RPMI7951 (cell line): ENCODE data around the gene PRLR. TPM values are rescaled to one million over a fixed set of nuclear protein-coding genes. Genes with fewer than 3 reads are reported as not detected.

Source experiments
- DNase-seq: peaks from one replicate; pipeline ENCODE4 v3.0.0-alpha.2; 2012; ENCODE audit warnings: low read depth
- total RNA-seq: library from RNA; depleted of rRNA; stranded (reverse); fragments of >200 nt; shearing (Covaris generic); gene quantifications from 2 replicates; pipeline ENCODE4 v1.2.3, GENCODE V29; 2014; rRNA removed

Gene PRLR
- total RNA-seq, 1 experiment from 2014 or later = 0.12 TPM

DNA sequence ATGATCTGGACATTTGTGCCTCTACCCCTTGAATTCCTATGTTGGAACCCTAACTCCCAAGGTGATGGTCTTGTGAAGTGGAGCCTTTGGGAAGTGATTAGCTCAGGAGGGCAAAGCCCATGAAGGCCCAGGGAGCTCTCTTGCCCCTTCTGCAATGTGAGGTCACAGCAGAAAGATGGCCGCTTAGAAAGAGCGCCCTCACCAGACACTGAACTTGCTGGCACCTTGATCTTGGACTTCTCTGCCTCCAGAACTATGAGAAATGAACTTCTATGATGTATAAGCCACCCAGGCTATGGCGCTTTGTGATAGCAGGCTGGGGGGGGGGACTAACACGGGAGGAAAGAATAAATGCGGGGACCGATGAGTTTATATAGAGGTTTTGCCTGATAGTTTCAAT is 227.8 kb downstream of the PRLR start:
- no peak for DNase-seq

DNA sequence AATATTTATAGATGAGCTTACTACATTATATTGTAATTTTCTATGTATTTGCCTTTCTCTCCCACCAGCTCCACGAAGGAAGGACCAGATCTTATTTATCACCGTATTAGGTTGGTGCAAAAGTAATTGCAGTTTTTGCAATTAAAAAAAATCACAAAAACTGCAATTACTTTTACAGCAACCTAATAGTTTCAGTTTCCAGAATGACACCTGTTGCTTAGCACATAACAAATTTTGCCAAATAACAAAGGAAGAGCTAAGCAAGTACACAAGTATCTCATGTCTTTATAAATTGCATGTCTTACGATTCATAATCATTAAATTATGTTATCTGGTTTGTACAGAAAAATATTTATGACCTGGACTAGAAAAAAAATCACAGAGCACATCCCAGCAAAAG is 228.4 kb downstream of the PRLR start:
- no peak for DNase-seq

Other genes with a start within 250 kb of the PRLR start
- gene AGXT2, start 182.5 kb downstream of the PRLR start, total RNA-seq = not detected in 2 replicates